GM06990 (cell line): ENCODE data around the gene FAM20C.

ENCODE experiments used
- DNase-seq: peaks from one replicate; pipeline ENCODE4 v3.0.0-alpha.2; 2011; ENCODE audit not compliant: insufficient read length; ENCODE audit errors: extremely low read depth
- H3K27me3 ChIP-seq: replicated peaks from 2 replicates; pipeline ENCODE4 v1.6.0; 2011; ENCODE audit warnings: low read length; ENCODE audit not compliant: control insufficient read depth, insufficient read depth
- H3K36me3 ChIP-seq: 2 replicates; pipeline ENCODE4 v1.5.1; 2011; ENCODE audit warnings: low read length; ENCODE audit not compliant: control insufficient read depth, insufficient read depth
- H3K4me3 ChIP-seq: replicated peaks from 2 replicates; pipeline ENCODE4 v1.5.1; 2011; ENCODE audit warnings: low read depth, mild to moderate bottlenecking, control low read depth, low read length
- TF ChIP-seq, protein P1 (sequence below): IDR thresholded peaks from 2 replicates; pipeline ENCODE4 v1.5.1; 2011; ENCODE audit warnings: low read length, control low read depth, mild to moderate bottlenecking, inconsistent platforms; ENCODE audit not compliant: insufficient read depth, poor library complexity, severe bottlenecking

FAM20C gene

DNA sequence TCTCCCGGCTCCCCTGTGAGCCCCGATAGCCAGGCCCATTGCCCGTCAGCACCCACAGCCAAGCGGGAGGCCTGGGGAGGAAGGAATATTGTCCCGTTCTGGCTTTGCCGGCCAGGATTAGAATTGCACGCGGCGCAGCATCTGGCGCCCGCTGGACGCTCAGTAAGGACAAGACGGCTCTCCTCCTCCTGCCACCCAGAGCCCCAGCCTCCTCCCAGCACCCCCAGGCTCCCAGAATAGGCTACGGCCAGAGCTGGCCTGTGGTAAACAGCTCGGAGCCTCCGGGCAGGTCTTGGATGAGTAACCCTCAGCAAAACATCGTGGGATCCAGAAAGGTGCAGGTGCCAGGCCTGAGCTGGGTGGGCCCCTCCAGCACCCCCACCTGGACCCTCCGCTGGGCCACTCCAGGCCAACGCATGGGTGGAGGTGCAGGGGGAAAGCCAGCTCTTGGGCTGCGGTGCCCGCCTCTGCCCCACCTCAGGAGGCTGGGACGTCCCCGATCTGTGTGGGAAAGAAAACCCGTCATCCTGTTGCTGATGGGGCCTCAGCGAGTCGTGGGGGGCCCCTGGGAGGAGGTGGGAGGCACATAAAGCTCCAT, 5.8 kb upstream of the FAM20C start:
- peaks cover 4% of the 10 kb centered on the region for H3K27me3 ChIP-seq
- H3K4me3 ChIP-seq = no peak overlapping the region
- DNase-seq = no peak
- H3K36me3 ChIP-seq = no peaks in the 10 kb centered on the region
- TF ChIP-seq, protein P1, sequence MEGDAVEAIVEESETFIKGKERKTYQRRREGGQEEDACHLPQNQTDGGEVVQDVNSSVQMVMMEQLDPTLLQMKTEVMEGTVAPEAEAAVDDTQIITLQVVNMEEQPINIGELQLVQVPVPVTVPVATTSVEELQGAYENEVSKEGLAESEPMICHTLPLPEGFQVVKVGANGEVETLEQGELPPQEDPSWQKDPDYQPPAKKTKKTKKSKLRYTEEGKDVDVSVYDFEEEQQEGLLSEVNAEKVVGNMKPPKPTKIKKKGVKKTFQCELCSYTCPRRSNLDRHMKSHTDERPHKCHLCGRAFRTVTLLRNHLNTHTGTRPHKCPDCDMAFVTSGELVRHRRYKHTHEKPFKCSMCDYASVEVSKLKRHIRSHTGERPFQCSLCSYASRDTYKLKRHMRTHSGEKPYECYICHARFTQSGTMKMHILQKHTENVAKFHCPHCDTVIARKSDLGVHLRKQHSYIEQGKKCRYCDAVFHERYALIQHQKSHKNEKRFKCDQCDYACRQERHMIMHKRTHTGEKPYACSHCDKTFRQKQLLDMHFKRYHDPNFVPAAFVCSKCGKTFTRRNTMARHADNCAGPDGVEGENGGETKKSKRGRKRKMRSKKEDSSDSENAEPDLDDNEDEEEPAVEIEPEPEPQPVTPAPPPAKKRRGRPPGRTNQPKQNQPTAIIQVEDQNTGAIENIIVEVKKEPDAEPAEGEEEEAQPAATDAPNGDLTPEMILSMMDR = no peak

DNA sequence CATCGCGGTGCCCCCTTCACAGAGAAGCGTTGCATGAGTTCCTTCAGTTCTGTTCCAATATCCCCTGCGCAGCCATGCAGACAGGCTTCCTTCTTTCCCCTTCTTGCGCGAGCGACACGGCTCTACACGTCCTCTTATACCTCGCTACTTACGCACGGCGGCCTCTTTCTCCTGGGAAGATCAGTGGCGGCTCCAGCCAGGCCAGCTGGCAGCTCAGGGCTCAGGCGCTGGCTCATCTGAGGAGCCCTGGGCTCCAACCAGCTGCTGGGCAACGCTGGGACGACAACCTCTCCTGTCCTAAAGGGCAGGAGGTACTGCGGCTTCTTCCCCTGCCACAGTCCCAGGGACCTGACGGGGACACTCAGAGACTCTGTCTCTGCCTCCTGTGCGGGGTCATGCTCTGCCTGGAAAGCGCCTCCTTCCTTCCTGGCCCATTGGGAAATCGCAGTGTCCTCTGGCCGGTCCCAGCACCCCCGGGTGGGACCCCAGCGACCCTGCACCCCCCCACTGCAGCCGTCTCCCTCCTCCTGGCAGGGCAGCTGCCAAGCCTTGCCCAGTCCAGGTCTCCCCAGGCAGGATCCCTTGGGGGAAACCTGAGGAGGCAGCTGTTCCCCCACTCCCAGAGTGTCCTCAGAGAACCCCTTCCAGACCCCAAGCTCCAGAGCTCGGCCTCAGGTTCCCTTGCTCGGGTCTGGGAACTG, 5.0 kb upstream of the FAM20C start:
- TF ChIP-seq, protein P1 = no peak
- DNase-seq = no peak
- Histone ChIP-seq H3K27me3 (peaks cover 4% of the 10 kb centered on the region), H3K36me3 (no peaks in the 10 kb centered on the region), H3K4me3 (no peak overlapping the region)

DNA sequence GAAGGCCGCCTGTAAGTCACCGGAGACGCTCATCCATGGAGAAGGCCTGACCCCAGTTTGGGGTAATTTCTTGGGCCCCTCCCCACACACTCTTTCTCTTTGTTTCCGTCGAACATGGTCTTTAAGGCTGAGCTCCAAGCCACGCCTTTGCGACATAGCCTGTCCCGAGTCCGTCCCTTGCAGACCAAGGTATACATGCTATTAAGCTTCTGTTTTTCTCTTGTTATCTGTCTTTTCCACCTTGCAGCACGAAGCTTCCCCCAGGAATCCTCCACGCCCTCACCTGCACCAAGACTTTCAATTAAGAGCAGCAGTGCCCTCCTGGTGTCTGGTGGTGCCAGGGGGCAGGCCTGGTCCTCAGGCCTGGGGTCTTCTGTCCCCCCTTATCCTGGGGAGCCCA, 4.2 kb upstream of the FAM20C start:
- DNase-seq = no peak
- TF ChIP-seq, protein P1 = no peak
- Histone ChIP-seq H3K27me3 (peaks cover 4% of the 10 kb centered on the region), H3K36me3 (no peaks in the 10 kb centered on the region), H3K4me3 (no peak overlapping the region)

DNA sequence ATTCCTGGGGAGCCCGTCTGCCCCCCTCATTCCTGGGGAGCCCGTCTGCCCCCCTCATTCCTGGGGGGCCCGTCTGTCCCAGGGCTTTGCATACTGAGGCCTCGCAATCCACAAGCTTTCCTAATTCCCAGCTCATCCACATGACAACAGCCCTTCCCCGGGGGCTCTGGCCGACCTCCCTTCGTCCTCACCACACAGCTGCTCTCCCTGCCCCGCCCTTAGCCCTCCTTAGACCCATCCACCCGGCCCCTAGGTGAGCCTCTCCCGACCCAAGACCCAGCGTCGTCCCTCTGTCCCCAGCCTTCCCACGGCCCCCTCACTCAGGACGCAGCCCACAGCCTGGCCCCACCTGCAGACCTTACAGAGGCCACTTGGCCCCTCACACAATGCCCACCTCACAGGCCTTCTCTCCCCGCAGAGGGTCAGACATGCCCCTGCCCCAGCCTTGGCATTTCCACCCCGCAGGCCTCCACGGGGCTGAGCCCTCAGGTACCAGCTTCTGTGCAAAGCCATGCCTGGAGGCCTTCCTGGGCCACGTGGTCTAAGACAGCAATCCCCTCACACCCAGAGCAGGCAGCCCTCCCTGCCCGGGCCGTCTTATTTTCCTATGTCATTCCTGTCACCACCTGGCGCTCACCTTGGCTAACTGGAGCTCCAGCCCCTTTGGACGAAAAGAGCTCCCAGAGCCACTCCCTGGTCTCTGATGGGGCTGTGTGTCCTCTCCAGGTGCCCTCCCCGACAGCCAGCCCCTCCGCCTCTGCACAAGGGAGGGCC, 3.5 kb upstream of the FAM20C start:
- TF ChIP-seq, protein P1 = no peak
- Histone ChIP-seq H3K27me3 (peaks cover 4% of the 10 kb centered on the region), H3K36me3 (no peaks in the 10 kb centered on the region), H3K4me3 (no peak overlapping the region)
- DNase-seq = no peak

DNA sequence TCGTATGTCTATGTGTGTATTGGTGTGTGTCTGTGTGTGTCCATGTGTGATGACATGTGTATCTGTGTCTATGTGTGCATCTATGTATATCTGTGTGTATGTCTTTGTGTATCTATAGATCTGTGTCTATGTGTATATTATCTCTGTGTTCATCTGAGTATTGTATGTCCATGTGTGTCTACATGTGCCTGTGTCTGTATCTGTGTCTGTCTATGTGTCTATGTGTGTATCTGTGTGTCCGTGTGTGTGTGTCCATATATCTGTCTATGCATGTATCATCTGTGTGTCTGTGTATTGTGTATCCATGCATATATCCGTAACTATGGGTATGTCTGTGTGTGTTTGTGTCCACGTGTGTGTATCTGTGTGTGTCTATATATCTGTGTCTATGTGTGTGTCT, 2.7 kb upstream of the FAM20C start:
- Histone ChIP-seq H3K36me3 (no peaks in the 10 kb centered on the region), H3K27me3 (peaks cover 6% of the 10 kb centered on the region), H3K4me3 (no peak overlapping the region)
- TF ChIP-seq, protein P1 = no peak
- no peak for DNase-seq
